Measurements from ENCODE around the gene GDI1.

Gene GDI1

GRCh38 chrX:154441984-154442707 is 5.2 kb downstream of the GDI1 start:
- no peak for DNase-seq (ENCODE audit: low spot score)
- TF ChIP-seq CTCF (IDR thresholded peaks at IDR 0.05; ENCODE audit: extremely low read depth, missing control alignments), result no peak

GRCh38 chrX:154443479-154443910 is 6.5 kb downstream of the GDI1 start:
- DNase-seq (ENCODE audit: low spot score), result no peak
- no peak for TF ChIP-seq CTCF (IDR thresholded peaks at IDR 0.05; ENCODE audit: extremely low read depth, missing control alignments)

GRCh38 chrX:154443992-154444754 is 7.2 kb downstream of the GDI1 start, which contains the start of gene FAM50A:
Gene FAM50A (plus strand): TSS chrX:154444141. CDS start chrX:154444236, 95 bp downstream.
- TF ChIP-seq CTCF (IDR thresholded peaks at IDR 0.05; ENCODE audit: extremely low read depth, missing control alignments), result no peak
- DNase-seq (ENCODE audit: low spot score), result peak; percentile 94

- no peak for DNase-seq (ENCODE audit: low spot score)
- no peak for TF ChIP-seq CTCF (IDR thresholded peaks at IDR 0.05; ENCODE audit: extremely low read depth, missing control alignments)
Measured at GRCh38 chrX:154444755-154445246, 7.8 kb downstream of the GDI1 start.

GRCh38 chrX:154445776-154446175 is 8.8 kb downstream of the GDI1 start:
- no peak for TF ChIP-seq CTCF (IDR thresholded peaks at IDR 0.05; ENCODE audit: extremely low read depth, missing control alignments)
- DNase-seq (ENCODE audit: low spot score), result no peak

GRCh38 chrX:154446430-154446829 is 9.5 kb downstream of the GDI1 start:
- no peak for TF ChIP-seq CTCF (IDR thresholded peaks at IDR 0.05; ENCODE audit: extremely low read depth, missing control alignments)
- no peak for DNase-seq (ENCODE audit: low spot score)

- DNase-seq (ENCODE audit: low spot score), result no peak
- no peak for TF ChIP-seq CTCF (IDR thresholded peaks at IDR 0.05; ENCODE audit: extremely low read depth, missing control alignments)
Measured at GRCh38 chrX:154448484-154448883, 11.5 kb downstream of the GDI1 start.
